ENCODE measurements around the gene TXNRD3. TPM values are rescaled to one million over a fixed set of nuclear protein-coding genes. Genes with fewer than 3 reads are reported as not detected.

TXNRD3 gene
- total RNA-seq, 1 experiment from 2014 or later: 7.8 TPM

DNA sequence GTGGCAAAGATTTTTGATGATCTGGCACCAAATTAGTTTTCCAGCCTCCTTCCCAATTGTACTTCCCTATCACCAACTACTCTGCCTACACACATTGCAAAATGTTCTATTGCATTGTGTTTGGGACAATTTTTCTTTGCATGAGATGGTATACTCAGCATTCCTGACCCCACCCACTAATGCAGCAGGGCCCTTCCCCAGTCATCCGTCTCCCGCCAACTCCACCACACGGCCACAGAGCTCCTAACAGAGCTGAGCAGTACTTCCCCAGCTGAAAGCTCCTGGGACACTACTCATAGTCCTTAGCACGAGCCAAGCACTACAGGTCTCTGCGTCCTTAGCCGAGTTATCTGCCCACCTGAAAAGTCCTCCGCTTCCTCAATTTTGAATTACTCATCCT is 34.2 kb downstream of the TXNRD3 start:
- Histone ChIP-seq H3K4me2 (ENCODE audit: low read length) (no peak overlapping the region), H3F3A (ENCODE audit: low read length, unreplicated experiment) (no peaks in the 10 kb centered on the region), H2AFZ (ENCODE audit: low read length) (no peak overlapping the region), H3K9me2 (replicated peaks; ENCODE audit: low read length) (no peaks in the 10 kb centered on the region), H3K27me3 (ENCODE audit: low read length) (no peaks in the 10 kb centered on the region), H3K9ac (ENCODE audit: low read length) (no peak overlapping the region), H3K36me3 (ENCODE audit: low read depth, low read length) (peaks cover 3% of the 10 kb centered on the region; the same call in 1 of the 2 replicates), H3K4me3 (ENCODE audit: low read length) (no peak overlapping the region), H3K27ac (ENCODE audit: low read length) (no peak overlapping the region), H3K4me1 (ENCODE audit: insufficient read depth, low read length) (peaks cover 18% of the 10 kb centered on the region), H3K79me2 (ENCODE audit: low read length) (no peaks in the 10 kb centered on the region), H3K9me3 (ENCODE audit: low read length) (no peaks in the 10 kb centered on the region), H4K20me1 (ENCODE audit: low read length) (no peaks in the 10 kb centered on the region)
- ChIA-PET CTCF (no interaction called here), POLR2A (ENCODE audit: unreplicated experiment) (no interaction called here)
- ATAC-seq (no peak), DNase-seq (no peak)
- intact Hi-C loops (cut with micrococcal nuclease): no loop called here
- BruUV-seq (replicated peaks): no TSS peak
- TF ChIP-seq, protein P1, sequence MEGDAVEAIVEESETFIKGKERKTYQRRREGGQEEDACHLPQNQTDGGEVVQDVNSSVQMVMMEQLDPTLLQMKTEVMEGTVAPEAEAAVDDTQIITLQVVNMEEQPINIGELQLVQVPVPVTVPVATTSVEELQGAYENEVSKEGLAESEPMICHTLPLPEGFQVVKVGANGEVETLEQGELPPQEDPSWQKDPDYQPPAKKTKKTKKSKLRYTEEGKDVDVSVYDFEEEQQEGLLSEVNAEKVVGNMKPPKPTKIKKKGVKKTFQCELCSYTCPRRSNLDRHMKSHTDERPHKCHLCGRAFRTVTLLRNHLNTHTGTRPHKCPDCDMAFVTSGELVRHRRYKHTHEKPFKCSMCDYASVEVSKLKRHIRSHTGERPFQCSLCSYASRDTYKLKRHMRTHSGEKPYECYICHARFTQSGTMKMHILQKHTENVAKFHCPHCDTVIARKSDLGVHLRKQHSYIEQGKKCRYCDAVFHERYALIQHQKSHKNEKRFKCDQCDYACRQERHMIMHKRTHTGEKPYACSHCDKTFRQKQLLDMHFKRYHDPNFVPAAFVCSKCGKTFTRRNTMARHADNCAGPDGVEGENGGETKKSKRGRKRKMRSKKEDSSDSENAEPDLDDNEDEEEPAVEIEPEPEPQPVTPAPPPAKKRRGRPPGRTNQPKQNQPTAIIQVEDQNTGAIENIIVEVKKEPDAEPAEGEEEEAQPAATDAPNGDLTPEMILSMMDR (conservative IDR thresholded peaks at IDR 0.05; ENCODE audit: low read depth, low read length): no peak
- no peak for TF ChIP-seq EZH2phosphoT487 (IDR thresholded peaks at IDR 0.05; ENCODE audit: borderline replicate concordance, low read length)

DNA sequence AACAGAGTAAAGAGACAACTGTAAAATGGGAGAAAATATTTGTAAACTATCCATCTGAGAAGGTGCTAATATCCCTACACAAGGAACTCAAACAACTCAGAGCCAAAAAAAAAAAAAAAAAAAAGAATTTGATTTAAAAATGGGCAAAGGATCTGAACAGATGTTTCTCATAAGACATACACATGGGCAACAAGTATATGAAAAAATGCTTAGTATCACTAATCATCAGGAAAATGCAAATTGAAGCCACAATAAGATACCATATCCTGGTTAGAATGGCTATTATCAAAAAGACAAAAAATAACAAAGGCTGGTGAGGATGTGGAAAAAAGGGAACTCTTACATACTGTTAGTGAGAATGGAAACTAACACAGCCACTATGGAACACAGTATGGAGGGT is 36.2 kb downstream of the TXNRD3 start:
- TF ChIP-seq EZH2phosphoT487 (IDR thresholded peaks at IDR 0.05; ENCODE audit: borderline replicate concordance, low read length): no peak
- no peaks in the 10 kb centered on the region for H3K79me2 ChIP-seq (ENCODE audit: low read length)
- H3K9me2 ChIP-seq (replicated peaks; ENCODE audit: low read length): no peaks in the 10 kb centered on the region
- ATAC-seq (no peak), DNase-seq (no peak)
- ChIA-PET CTCF (no interaction called here), POLR2A (ENCODE audit: unreplicated experiment) (no interaction called here)
- H3K4me3 ChIP-seq (ENCODE audit: low read length): no peak overlapping the region
- peaks cover 3% of the 10 kb centered on the region; the same call in 1 of the 2 replicates for H3K36me3 ChIP-seq (ENCODE audit: low read depth, low read length)
- BruUV-seq (replicated peaks): no TSS peak
- H3F3A ChIP-seq (ENCODE audit: low read length, unreplicated experiment): no peaks in the 10 kb centered on the region
- no peak overlapping the region for H2AFZ ChIP-seq (ENCODE audit: low read length)
- intact Hi-C loops (cut with micrococcal nuclease): no loop called here
- H3K4me1 ChIP-seq (ENCODE audit: insufficient read depth, low read length): peaks cover 18% of the 10 kb centered on the region
- no peaks in the 10 kb centered on the region for H4K20me1 ChIP-seq (ENCODE audit: low read length)
- H3K9ac ChIP-seq (ENCODE audit: low read length): no peak overlapping the region
- H3K27ac ChIP-seq (ENCODE audit: low read length): no peak overlapping the region
- H3K4me2 ChIP-seq (ENCODE audit: low read length): no peak overlapping the region
- H3K9me3 ChIP-seq (ENCODE audit: low read length): no peaks in the 10 kb centered on the region
- H3K27me3 ChIP-seq (ENCODE audit: low read length): no peaks in the 10 kb centered on the region

GRCh38 chr3:126618021-126618420 is 36.9 kb downstream of the TXNRD3 start:
- Histone ChIP-seq H3K79me2 (ENCODE audit: low read length) (no peaks in the 10 kb centered on the region), H3K9ac (ENCODE audit: low read length) (no peak overlapping the region), H3F3A (ENCODE audit: low read length, unreplicated experiment) (no peaks in the 10 kb centered on the region), H2AFZ (ENCODE audit: low read length) (no peak overlapping the region), H3K36me3 (ENCODE audit: low read depth, low read length) (peaks cover 3% of the 10 kb centered on the region; the same call in 1 of the 2 replicates), H3K27ac (ENCODE audit: low read length) (no peak overlapping the region), H3K9me2 (replicated peaks; ENCODE audit: low read length) (no peaks in the 10 kb centered on the region), H3K9me3 (ENCODE audit: low read length) (no peaks in the 10 kb centered on the region), H4K20me1 (ENCODE audit: low read length) (no peaks in the 10 kb centered on the region), H3K4me3 (ENCODE audit: low read length) (no peak overlapping the region), H3K4me2 (ENCODE audit: low read length) (no peak overlapping the region), H3K27me3 (ENCODE audit: low read length) (no peaks in the 10 kb centered on the region), H3K4me1 (ENCODE audit: insufficient read depth, low read length) (peaks cover 18% of the 10 kb centered on the region)
- ChIA-PET POLR2A (ENCODE audit: unreplicated experiment) (no interaction called here), CTCF (no interaction called here)
- BruUV-seq (replicated peaks): no TSS peak
- ATAC-seq (no peak), DNase-seq (no peak)
- intact Hi-C loops (cut with micrococcal nuclease): no loop called here
- no peak for TF ChIP-seq EZH2 (IDR thresholded peaks at IDR 0.05; ENCODE audit: low read length, unreplicated experiment)
- TF ChIP-seq, protein P1 (conservative IDR thresholded peaks at IDR 0.05; ENCODE audit: low read depth, low read length): no peak

All from PC-3 (cell line).